AG09309 (cell line): ENCODE results near the gene TNFSF10.

ENCODE experiments used
- DNase-seq: peaks from one replicate; pipeline ENCODE4 v3.0.0-alpha.2; 2010; ENCODE audit warnings: low read depth
- H3K4me3 ChIP-seq: 2 replicates; pipeline ENCODE4 v1.5.1; 2011; ENCODE audit warnings: mild to moderate bottlenecking, low read depth, low read length, moderate library complexity; ENCODE audit not compliant: control insufficient read depth
- CTCF ChIP-seq: IDR thresholded peaks from 2 replicates; pipeline ENCODE4 v1.5.1; 2011; ENCODE audit warnings: mild to moderate bottlenecking, low read depth, low read length, inconsistent platforms; ENCODE audit not compliant: insufficient read depth, control insufficient read depth; ENCODE audit errors: missing control alignments

TNFSF10 gene

GRCh38 chr3:172552607-172553006 lies 29.4 kb upstream of the TNFSF10 start:
- DNase-seq, result no peak
- TF ChIP-seq CTCF, result no peak
- H3K4me3 ChIP-seq, result no peak overlapping the region

GRCh38 chr3:172551874-172552273 lies 28.6 kb upstream of the TNFSF10 start:
- TF ChIP-seq CTCF, result no peak
- no peak for DNase-seq
- H3K4me3 ChIP-seq, result no peak overlapping the region

- DNase-seq, result peak; percentile 82
- no peak for TF ChIP-seq CTCF
- no peak overlapping the region for H3K4me3 ChIP-seq
These were observed 27.2 kb upstream of the TNFSF10 start for GRCh38 chr3:172550347-172550943.

GRCh38 chr3:172549144-172549543 lies 25.9 kb upstream of the TNFSF10 start:
- no peak for TF ChIP-seq CTCF
- H3K4me3 ChIP-seq, result no peak overlapping the region
- no peak for DNase-seq

GRCh38 chr3:172546628-172547214 lies 23.5 kb upstream of the TNFSF10 start:
- no peak for TF ChIP-seq CTCF
- no peak overlapping the region for H3K4me3 ChIP-seq
- DNase-seq, result no peak

- no peak for DNase-seq
- H3K4me3 ChIP-seq, result no peak overlapping the region
These were observed 22.9 kb upstream of the TNFSF10 start for GRCh38 chr3:172546105-172546504.

More at GRCh38 chr3:172546105-172546504, 22.9 kb upstream of the TNFSF10 start:
- no peak for TF ChIP-seq CTCF
